IMR-90 (cell line): ENCODE data around the gene PIGZ. TPM values are rescaled to one million over a fixed set of nuclear protein-coding genes. Genes with fewer than 3 reads are reported as not detected.

Experiments used
- ATAC-seq: fragments of 200-7000 bp; cut with Tn5 transposase; 2 replicates; pipeline ENCODE4 v1.9.1; 2020; ENCODE audit warnings: low read depth, mild to moderate bottlenecking, moderate library complexity
- BruUV-seq: library from RNA; stranded (reverse); fragments of 400-500 nt; replicated peaks from 2 replicates; lab custom pipeline; 2021; lab: Mats Ljungman, UMichigan
- CTCF ChIA-PET: fragments of 300-600 bp; formaldehyde crosslinking; extraction: SDS; loops from one replicate; lab custom pipeline; 2021; ENCODE audit warnings: antibody characterized with exemption; lab: Yijun Ruan, JAX
- POLR2A ChIA-PET: fragments of 300-600 bp; sonication (Branson Sonifier 250); formaldehyde crosslinking; loops from one replicate; lab custom pipeline; 2022; ENCODE audit warnings: antibody characterized with exemption; ENCODE audit not compliant: unreplicated experiment; lab: Charles Lee
- DNase-seq: peaks from one replicate; pipeline ENCODE4 v3.0.0; 2013
- H2AFZ ChIP-seq: replicated peaks from 2 replicates; pipeline ENCODE3; 2013; ENCODE audit warnings: low read length, mild to moderate bottlenecking; ENCODE audit not compliant: poor library complexity
- H2AK5ac ChIP-seq: 2 replicates; pipeline ENCODE4 v1.6.1; 2013; ENCODE audit warnings: low read depth, low read length, inconsistent platforms
- H2AK9ac ChIP-seq: replicated peaks from 2 replicates; pipeline ENCODE3; 2013; ENCODE audit warnings: mild to moderate bottlenecking, low read depth, low read length, moderate library complexity; ENCODE audit not compliant: poor library complexity
- H2BK120ac ChIP-seq: 2 replicates; pipeline ENCODE4 v1.6.1; 2013; ENCODE audit warnings: low read depth, low read length, inconsistent platforms
- H2BK15ac ChIP-seq: 3 replicates; pipeline ENCODE4 v1.6.1; 2013; ENCODE audit warnings: low read depth, low read length, inconsistent platforms
- H2BK20ac ChIP-seq: 2 replicates; pipeline ENCODE4 v1.6.1; 2013; ENCODE audit warnings: low read depth, mild to moderate bottlenecking, inconsistent platforms, low read length, moderate library complexity
- H2BK5ac ChIP-seq: 2 replicates; pipeline ENCODE4 v1.6.1; 2013; ENCODE audit warnings: mild to moderate bottlenecking, low read depth, low read length, inconsistent platforms; ENCODE audit not compliant: poor library complexity, severe bottlenecking
- H3K14ac ChIP-seq: replicated peaks from 2 replicates; pipeline ENCODE4 v1.6.1; 2013; ENCODE audit warnings: low read depth, low read length, inconsistent platforms
- H3K18ac ChIP-seq: 2 replicates; pipeline ENCODE4 v1.6.1; 2013; ENCODE audit warnings: low read depth, low read length, control low read depth
- H3K23ac ChIP-seq: 2 replicates; pipeline ENCODE4 v1.6.1; 2013; ENCODE audit warnings: low read depth, low read length, inconsistent platforms
- H3K27ac ChIP-seq: 2 replicates; pipeline ENCODE4 v1.5.1; 2013; ENCODE audit warnings: mild to moderate bottlenecking, control low read depth, low read length; ENCODE audit not compliant: insufficient read depth
- H3K27me3 ChIP-seq: 2 replicates; pipeline ENCODE4 v1.6.1; 2013; ENCODE audit warnings: low read length; ENCODE audit not compliant: control insufficient read depth, insufficient read depth
- H3K36me3 ChIP-seq: 2 replicates; pipeline ENCODE4 v1.6.1; 2013; ENCODE audit warnings: low read length, mixed read lengths; ENCODE audit not compliant: control insufficient read depth, insufficient read depth
- H3K4ac ChIP-seq: 2 replicates; pipeline ENCODE4 v1.6.1; 2013; ENCODE audit warnings: low read depth, low read length, inconsistent platforms
- H3K4me1 ChIP-seq: 2 replicates; pipeline ENCODE4 v1.6.1; 2013; ENCODE audit warnings: low read length, mixed read lengths; ENCODE audit not compliant: control insufficient read depth, insufficient read depth
- H3K4me2 ChIP-seq: 2 replicates; pipeline ENCODE4 v1.6.1; 2013; ENCODE audit warnings: low read depth, mild to moderate bottlenecking, control low read depth, low read length, moderate library complexity
- H3K4me3 ChIP-seq: 2 replicates; pipeline ENCODE4 v1.5.1; 2013; ENCODE audit warnings: low read depth, mild to moderate bottlenecking, control low read depth, low read length, moderate library complexity; ENCODE audit not compliant: insufficient read depth
- H3K56ac ChIP-seq: 2 replicates; pipeline ENCODE4 v1.6.1; 2013; ENCODE audit warnings: low read length, inconsistent platforms; ENCODE audit not compliant: insufficient read depth; ENCODE audit errors: extremely low read depth
- H3K79me1 ChIP-seq, 2 experiments: 2 replicates each; pipeline ENCODE4 v1.6.1; 2013; ENCODE audit warnings: low read length in 2 of 2, inconsistent platforms in 1 of 2, low read depth in 1 of 2
- H3K9ac ChIP-seq: 2 replicates; pipeline ENCODE4 v1.6.1; 2013; ENCODE audit warnings: low read depth, low read length, control low read depth
- H3K9me1 ChIP-seq: 2 replicates; pipeline ENCODE4 v1.6.1; 2013; ENCODE audit warnings: low read length, inconsistent platforms; ENCODE audit not compliant: insufficient read depth
- H3K9me3 ChIP-seq: 2 replicates; pipeline ENCODE4 v1.6.1; 2013; ENCODE audit warnings: low read length; ENCODE audit not compliant: control insufficient read depth, insufficient read depth
- H4K20me1 ChIP-seq: 2 replicates; pipeline ENCODE4 v1.6.1; 2013; ENCODE audit warnings: low read length, inconsistent platforms; ENCODE audit not compliant: insufficient read depth
- H4K5ac ChIP-seq: 2 replicates; pipeline ENCODE4 v1.6.1; 2013; ENCODE audit warnings: mild to moderate bottlenecking, low read depth, low read length, control low read depth
- H4K8ac ChIP-seq, 2 experiments: 2 replicates each; pipeline ENCODE4 v1.6.1; 2013; ENCODE audit warnings: low read depth in 2 of 2, low read length in 2 of 2, control low read depth in 1 of 2, inconsistent platforms in 1 of 2
- H4K91ac ChIP-seq: 2 replicates; pipeline ENCODE4 v1.6.1; 2013; ENCODE audit warnings: low read depth, low read length, inconsistent platforms; ENCODE audit not compliant: insufficient read depth
- BHLHE40 ChIP-seq: fragments of 150-350 bp; IDR thresholded peaks from 2 replicates; pipeline ENCODE4 v1.6.1; 2016; ENCODE audit warnings: mild to moderate bottlenecking, low read depth, low read length
- CHD1 ChIP-seq: IDR thresholded peaks from 2 replicates; pipeline ENCODE4 v1.6.1; 2012; ENCODE audit warnings: low read depth, low read length, improper control_type of control experiment
- MAFK ChIP-seq: IDR thresholded peaks from 2 replicates; pipeline ENCODE4 v1.6.1; 2012; ENCODE audit warnings: low read depth, low read length, improper control_type of control experiment
- MXI1 ChIP-seq: IDR thresholded peaks from 2 replicates; pipeline ENCODE4 v1.6.1; 2012; ENCODE audit warnings: low read depth, mild to moderate bottlenecking, low read length, moderate library complexity, borderline replicate concordance
- RFX5 ChIP-seq: IDR thresholded peaks from 2 replicates; pipeline ENCODE4 v1.8.0; 2012; ENCODE audit warnings: low read depth, mild to moderate bottlenecking, low read length, moderate library complexity
- SMC3 ChIP-seq: fragments of 150-350 bp; IDR thresholded peaks from 2 replicates; pipeline ENCODE4 v1.6.1; 2016; ENCODE audit warnings: low read depth, mild to moderate bottlenecking, antibody characterized with exemption, low read length, moderate library complexity
- WGBS, 2 experiments: methylation state at CpG; one replicate each; pipeline versions ENCODE4 v1.1.5 to v1.1.7; 2013; ENCODE audit warnings: missing lambda C conversion rate in 2 of 2; ENCODE audit not compliant: insufficient read length in 1 of 2; ENCODE audit errors: extremely low coverage in 2 of 2; 5-methylcytosine and 5-hydroxymethylcytosine counted together
- dilution Hi-C: fragments of 300-500 bp; cut with HindIII; formaldehyde crosslinking; loops from one replicate; pipeline ENCODE4 v1.14.3; 2018; ENCODE audit warnings: low sequenced_read_pairs; ENCODE audit not compliant: unreplicated experiment
- in situ Hi-C: fragments of 300-500 bp; cut with MboI; formaldehyde crosslinking; loops from 3 replicates; pipeline ENCODE4 v1.14.3; 2019; ENCODE audit warnings: low sequenced_read_pairs, inconsistent platforms, mixed read lengths
- intact Hi-C: fragments of 100-400 bp; cut with micrococcal nuclease; formaldehyde crosslinking; loops from 2 replicates; pipeline ENCODE4 v1.10.0; 2022
- polyA plus RNA-seq, 3 experiments: library from polyadenylated mRNA; depleted of rRNA; stranded (reverse); fragments of >200 nt; gene quantifications; 2 replicates each; pipeline ENCODE4 v1.2.3, GENCODE V29; 2012; ENCODE audit warnings: low replicate concordance in 1 of 3
- total RNA-seq: library from RNA; depleted of rRNA; stranded (reverse); fragments of >200 nt; gene quantifications from 2 replicates; pipeline ENCODE4 v1.2.3, GENCODE V29; 2012
- TF ChIP-seq, protein P1 (sequence below): fragments of 150-350 bp; IDR thresholded peaks from 2 replicates; pipeline ENCODE4 v1.6.1; 2016; ENCODE audit warnings: low read depth, mild to moderate bottlenecking, low read length, moderate library complexity, borderline replicate concordance
- TF ChIP-seq, protein P2 (sequence below): conservative IDR thresholded peaks from 2 replicates; pipeline ENCODE4 v1.5.1; 2012; ENCODE audit warnings: mild to moderate bottlenecking, low read depth, low read length, improper control_type of control experiment

PIGZ gene
- total and polyA plus RNA-seq, 2 of the 4 experiments (the other 2 are of a cell fraction): 0.18 to 0.86 TPM

DNA sequence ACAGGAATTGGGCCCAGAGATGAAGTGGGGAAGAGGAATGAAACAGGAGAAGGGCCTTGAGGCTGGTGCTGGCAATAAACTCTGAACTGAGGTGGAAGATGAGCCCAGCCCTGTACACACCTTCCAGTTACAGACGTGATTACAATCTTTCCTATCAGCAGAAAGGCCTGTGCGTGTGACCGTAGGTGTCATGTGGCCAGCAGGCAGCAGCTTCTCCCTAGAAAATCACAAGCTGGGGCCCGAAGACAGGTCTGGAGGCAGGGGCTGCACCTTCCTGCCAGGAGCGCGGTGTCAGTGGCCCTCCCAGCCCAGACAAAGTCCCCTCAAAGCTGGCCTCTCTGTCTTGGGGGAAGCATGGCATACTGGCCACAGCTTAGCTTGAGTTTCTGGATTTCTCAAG lies 16.7 kb upstream of the PIGZ start:
- Histone ChIP-seq H3K18ac (no peak overlapping the region), H3K4me3 (no peak overlapping the region), H2AK9ac (no peak overlapping the region), H4K91ac (no peak overlapping the region), H4K20me1 (no peaks in the 10 kb centered on the region), H3K56ac (no peak overlapping the region), H3K79me1 (no peaks in the 10 kb centered on the region), H2AFZ (no peak overlapping the region), H3K4ac (no peak overlapping the region), H4K5ac (no peak overlapping the region), H3K23ac (no peak overlapping the region), H3K9me3 (peaks cover 5% of the 10 kb centered on the region), H3K4me1 (no peaks in the 10 kb centered on the region), H3K14ac (no peak overlapping the region), H2BK5ac (no peak overlapping the region), H3K9me1 (no peaks in the 10 kb centered on the region), H2BK15ac (no peak overlapping the region), H2BK120ac (no peak overlapping the region), H4K8ac (no peak overlapping the region), H3K4me2 (no peak overlapping the region), H3K27ac (no peak overlapping the region), H2BK20ac (no peak overlapping the region), H3K9ac (no peak overlapping the region), H2AK5ac (no peak overlapping the region), H3K27me3 (peaks cover 36% of the 10 kb centered on the region), H3K36me3 (no peaks in the 10 kb centered on the region)
- TF ChIP-seq MAFK (no peak), RFX5 (no peak), MXI1 (no peak), CHD1 (no peak), SMC3 (no peak), BHLHE40 (no peak)
- TF ChIP-seq, protein P1, sequence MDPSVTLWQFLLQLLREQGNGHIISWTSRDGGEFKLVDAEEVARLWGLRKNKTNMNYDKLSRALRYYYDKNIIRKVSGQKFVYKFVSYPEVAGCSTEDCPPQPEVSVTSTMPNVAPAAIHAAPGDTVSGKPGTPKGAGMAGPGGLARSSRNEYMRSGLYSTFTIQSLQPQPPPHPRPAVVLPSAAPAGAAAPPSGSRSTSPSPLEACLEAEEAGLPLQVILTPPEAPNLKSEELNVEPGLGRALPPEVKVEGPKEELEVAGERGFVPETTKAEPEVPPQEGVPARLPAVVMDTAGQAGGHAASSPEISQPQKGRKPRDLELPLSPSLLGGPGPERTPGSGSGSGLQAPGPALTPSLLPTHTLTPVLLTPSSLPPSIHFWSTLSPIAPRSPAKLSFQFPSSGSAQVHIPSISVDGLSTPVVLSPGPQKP: no peak
- TF ChIP-seq, protein P2, sequence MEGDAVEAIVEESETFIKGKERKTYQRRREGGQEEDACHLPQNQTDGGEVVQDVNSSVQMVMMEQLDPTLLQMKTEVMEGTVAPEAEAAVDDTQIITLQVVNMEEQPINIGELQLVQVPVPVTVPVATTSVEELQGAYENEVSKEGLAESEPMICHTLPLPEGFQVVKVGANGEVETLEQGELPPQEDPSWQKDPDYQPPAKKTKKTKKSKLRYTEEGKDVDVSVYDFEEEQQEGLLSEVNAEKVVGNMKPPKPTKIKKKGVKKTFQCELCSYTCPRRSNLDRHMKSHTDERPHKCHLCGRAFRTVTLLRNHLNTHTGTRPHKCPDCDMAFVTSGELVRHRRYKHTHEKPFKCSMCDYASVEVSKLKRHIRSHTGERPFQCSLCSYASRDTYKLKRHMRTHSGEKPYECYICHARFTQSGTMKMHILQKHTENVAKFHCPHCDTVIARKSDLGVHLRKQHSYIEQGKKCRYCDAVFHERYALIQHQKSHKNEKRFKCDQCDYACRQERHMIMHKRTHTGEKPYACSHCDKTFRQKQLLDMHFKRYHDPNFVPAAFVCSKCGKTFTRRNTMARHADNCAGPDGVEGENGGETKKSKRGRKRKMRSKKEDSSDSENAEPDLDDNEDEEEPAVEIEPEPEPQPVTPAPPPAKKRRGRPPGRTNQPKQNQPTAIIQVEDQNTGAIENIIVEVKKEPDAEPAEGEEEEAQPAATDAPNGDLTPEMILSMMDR: no peak
- 80% methylated on average over 1 of the region's 6 CpGs; no CpG with 5 or more reads in 1 of the 2 experiments for WGBS, 2 experiments
- no peak for ATAC-seq
- in situ Hi-C loops (no loop called here), dilution Hi-C loops (no loop called here), intact Hi-C loops (no loop called here)
- ChIA-PET POLR2A (interaction anchor here (0.6 kb wide), 1 partner anchor 18 kb away, joined by 6 read pairs; no protein-coding TSS in a partner anchor), CTCF (no interaction called here)
- no TSS peak for BruUV-seq
- no peak for DNase-seq
